ENCODE measurements around the gene CALCOCO1. TPM values are rescaled to one million over a fixed set of nuclear protein-coding genes. Genes with fewer than 3 reads are reported as not detected.

Gene CALCOCO1
- total RNA-seq, 2 experiments from 2014 or later, result 39.0 to 40.0 TPM

- H3K36me3 Mint-ChIP-seq, result peaks cover 12% of the 10 kb centered on the region
- H3K4me3 Mint-ChIP-seq, result no peak overlapping the region
- no peak for DNase-seq
- CTCF ChIA-PET, result interaction anchor here (1.7 kb wide), 1 partner anchor 17 kb away, joined by 12 read pairs; the partner anchor contains the start of gene ATP5MC2
- no peaks in the 10 kb centered on the region for H3K4me1 Mint-ChIP-seq
- H3K9me3 Mint-ChIP-seq (ENCODE audit: low read depth), result no peaks in the 10 kb centered on the region
- no peaks in the 10 kb centered on the region for H3K27me3 Mint-ChIP-seq
- H3K27ac Mint-ChIP-seq, result no peak overlapping the region
- ATAC-seq, result no peak
Measured at GRCh38 chr12:53659011-53659551, 68.2 kb downstream of the CALCOCO1 start.

Other genes with a start within 250 kb of the CALCOCO1 start
- 10 to 100 TPM; 19.1 to 19.3 TPM for gene MAP3K12, start 228.0 kb downstream of the CALCOCO1 start, total RNA-seq
- gene TARBP2, start 226.2 kb downstream of the CALCOCO1 start, total RNA-seq, result 10 to 100 TPM; 29.7 to 38.7 TPM
- gene NPFF, start 220.0 kb downstream of the CALCOCO1 start, total RNA-seq, result not detected
- gene ATF7, start 101.1 kb downstream of the CALCOCO1 start, total RNA-seq, result 10 to 100 TPM; 24.6 to 33.8 TPM
- 100 to 1,000 TPM; 253 to 333 TPM for gene ATP5MC2, start 51.4 kb downstream of the CALCOCO1 start, total RNA-seq
- not detected for gene CISTR, start 24.5 kb upstream of the CALCOCO1 start, total RNA-seq
- gene HOXC13, start 211.4 kb upstream of the CALCOCO1 start, total RNA-seq, result not detected
- gene HOXC12, start 227.5 kb upstream of the CALCOCO1 start, total RNA-seq, result not detected
- not detected for gene HOXC11, start 245.7 kb upstream of the CALCOCO1 start, total RNA-seq
- not detected for gene HOTAIR, start 247.5 kb upstream of the CALCOCO1 start, total RNA-seq

All from activated CD8-positive, alpha-beta memory T cell treated with anti-CD3 and anti-CD28 coated beads, Interleukin-2, amount 10 ng/mL, durations not matched to agents 7 days and 5 days (primary cell).